Suprapubic skin (tissue), 4 donors: ENCODE results near the gene MYMK. TPM values are rescaled to one million over a fixed set of nuclear protein-coding genes. Genes with fewer than 3 reads are reported as not detected.

Source experiments
- DNase-seq, 2 donors: peaks; one replicate each; pipeline ENCODE4 v3.0.0-alpha.2; 2019; ENCODE audit warnings: low spot score in 2 of 2
- H3K27ac ChIP-seq: fragments of 200-600 bp; sonication (generic); one replicate; pipeline ENCODE4 v1.5.1; 2019
- H3K27me3 ChIP-seq: fragments of 200-600 bp; sonication (generic); one replicate; pipeline ENCODE4 v1.5.1; 2019
- H3K36me3 ChIP-seq: fragments of 200-600 bp; sonication (generic); one replicate; pipeline ENCODE4 v1.5.1; 2019
- H3K4me1 ChIP-seq: fragments of 200-600 bp; sonication (generic); one replicate; pipeline ENCODE4 v1.5.1; 2019
- H3K4me3 ChIP-seq: fragments of 200-600 bp; sonication (generic); one replicate; pipeline ENCODE4 v1.5.1; 2019; ENCODE audit warnings: mild to moderate bottlenecking
- H3K9me3 ChIP-seq: fragments of 200-600 bp; sonication (generic); one replicate; pipeline ENCODE4 v1.5.1; 2019
- CTCF ChIP-seq, 2 donors: fragments of 200-600 bp in 1 of 2; fragments of 450-650 bp in 1 of 2; sonication (generic) in 1 of 2; IDR thresholded peaks; one replicate each; pipeline ENCODE4 v1.5.1; 2016 to 2019; ENCODE audit warnings: antibody characterized with exemption in 2 of 2, mild to moderate bottlenecking in 1 of 2, moderate library complexity in 1 of 2
- EP300 ChIP-seq: sonication (generic); formaldehyde crosslinking; IDR thresholded peaks from one replicate; pipeline ENCODE4 v1.6.1; 2017; ENCODE audit warnings: antibody characterized with exemption
- POLR2A ChIP-seq, 2 donors: fragments of 450-650 bp; IDR thresholded peaks; one replicate each; pipeline ENCODE4 v1.6.1; 2017; ENCODE audit warnings: antibody characterized with exemption in 2 of 2, mild to moderate bottlenecking in 2 of 2, moderate library complexity in 2 of 2
- POLR2AphosphoS5 ChIP-seq, 3 donors: sonication (generic); formaldehyde crosslinking; IDR thresholded peaks; one replicate each; pipeline ENCODE4 v1.6.1; 2017; ENCODE audit warnings: antibody characterized with exemption in 3 of 3
- WGBS: methylation state at CpG from one replicate; pipeline ENCODE4 v1.1.5; 2018; 5-methylcytosine and 5-hydroxymethylcytosine counted together
- total RNA-seq, 4 donors: library from RNA; depleted of rRNA; stranded (reverse); fragments of >200 nt; gene quantifications; one replicate each; pipeline ENCODE4 v1.1.0, GENCODE V29; 2016

The MYMK gene
- total RNA-seq, 4 donors from 2014 or later, result not detected

- Histone ChIP-seq H3K4me1 (peaks cover 11% of the 10 kb centered on the region), H3K27me3 (peaks cover 25% of the 10 kb centered on the region), H3K27ac (no peak overlapping the region), H3K36me3 (no peaks in the 10 kb centered on the region), H3K9me3 (no peaks in the 10 kb centered on the region), H3K4me3 (no peak overlapping the region)
- no peak for TF ChIP-seq CTCF (IDR thresholded peaks at IDR 0.05)
- TF ChIP-seq EP300, result no peak
- TF ChIP-seq POLR2A (IDR thresholded peaks at IDR 0.05), result no peak
- no peak for TF ChIP-seq POLR2AphosphoS5 (IDR thresholded peaks at IDR 0.05)
- WGBS, result 37% methylated on average over 3 of the region's 12 CpGs
- no peak for DNase-seq
These were observed 33.7 kb downstream of the MYMK start for GRCh38 chr9:133490865-133491655.

GRCh38 chr9:133490201-133490681, 34.5 kb downstream of the MYMK start:
- TF ChIP-seq CTCF (IDR thresholded peaks at IDR 0.05) (no peak), POLR2A (IDR thresholded peaks at IDR 0.05) (no peak), EP300 (no peak), POLR2AphosphoS5 (IDR thresholded peaks at IDR 0.05) (no peak)
- H3K4me3 ChIP-seq, result no peak overlapping the region
- 59% methylated on average over 11 of the region's 13 CpGs for WGBS

GRCh38 chr9:133489253-133490190, 35.2 kb downstream of the MYMK start:
- TF ChIP-seq EP300 (no peak), CTCF (IDR thresholded peaks at IDR 0.05) (no peak), POLR2A (IDR thresholded peaks at IDR 0.05) (no peak), POLR2AphosphoS5 (IDR thresholded peaks at IDR 0.05) (no peak)
- Histone ChIP-seq H3K9me3 (no peaks in the 10 kb centered on the region), H3K36me3 (no peaks in the 10 kb centered on the region), H3K27ac (no peak overlapping the region), H3K4me3 (no peak overlapping the region), H3K4me1 (peaks cover 11% of the 10 kb centered on the region), H3K27me3 (peaks cover 20% of the 10 kb centered on the region)
- no peak for DNase-seq
- WGBS, result 83% methylated on average over 17 of the region's 19 CpGs

More at GRCh38 chr9:133490201-133490681, 34.5 kb downstream of the MYMK start:
- H3K9me3 ChIP-seq, result no peaks in the 10 kb centered on the region
- peaks cover 11% of the 10 kb centered on the region for H3K4me1 ChIP-seq
- no peak overlapping the region for H3K27ac ChIP-seq
- H3K36me3 ChIP-seq, result no peaks in the 10 kb centered on the region
- DNase-seq, result no peak
- peaks cover 23% of the 10 kb centered on the region for H3K27me3 ChIP-seq

GRCh38 chr9:133488686-133489252, 36.0 kb downstream of the MYMK start:
- H3K4me1 ChIP-seq, result peaks cover 11% of the 10 kb centered on the region
- H3K36me3 ChIP-seq, result no peaks in the 10 kb centered on the region
- WGBS, result 88% methylated on average over 16 of the region's 18 CpGs
- peaks cover 14% of the 10 kb centered on the region for H3K27me3 ChIP-seq
- no peak overlapping the region for H3K27ac ChIP-seq
- TF ChIP-seq POLR2AphosphoS5 (IDR thresholded peaks at IDR 0.05), result no peak
- TF ChIP-seq POLR2A (IDR thresholded peaks at IDR 0.05), result no peak
- no peak for TF ChIP-seq EP300
- no peak for TF ChIP-seq CTCF (IDR thresholded peaks at IDR 0.05)
- no peak overlapping the region for H3K4me3 ChIP-seq
- no peaks in the 10 kb centered on the region for H3K9me3 ChIP-seq
- DNase-seq, result no peak
